Measurements from ENCODE around the gene RAVER1. TPM values are rescaled to one million over a fixed set of nuclear protein-coding genes. Genes with fewer than 3 reads are reported as not detected.

Gene RAVER1
- total and polyA plus RNA-seq, 2 of the 13 experiments (the other 11 are each of a cell fraction or from before 2014, with no cell fraction given) = 3.6 to 7.9 TPM

DNA sequence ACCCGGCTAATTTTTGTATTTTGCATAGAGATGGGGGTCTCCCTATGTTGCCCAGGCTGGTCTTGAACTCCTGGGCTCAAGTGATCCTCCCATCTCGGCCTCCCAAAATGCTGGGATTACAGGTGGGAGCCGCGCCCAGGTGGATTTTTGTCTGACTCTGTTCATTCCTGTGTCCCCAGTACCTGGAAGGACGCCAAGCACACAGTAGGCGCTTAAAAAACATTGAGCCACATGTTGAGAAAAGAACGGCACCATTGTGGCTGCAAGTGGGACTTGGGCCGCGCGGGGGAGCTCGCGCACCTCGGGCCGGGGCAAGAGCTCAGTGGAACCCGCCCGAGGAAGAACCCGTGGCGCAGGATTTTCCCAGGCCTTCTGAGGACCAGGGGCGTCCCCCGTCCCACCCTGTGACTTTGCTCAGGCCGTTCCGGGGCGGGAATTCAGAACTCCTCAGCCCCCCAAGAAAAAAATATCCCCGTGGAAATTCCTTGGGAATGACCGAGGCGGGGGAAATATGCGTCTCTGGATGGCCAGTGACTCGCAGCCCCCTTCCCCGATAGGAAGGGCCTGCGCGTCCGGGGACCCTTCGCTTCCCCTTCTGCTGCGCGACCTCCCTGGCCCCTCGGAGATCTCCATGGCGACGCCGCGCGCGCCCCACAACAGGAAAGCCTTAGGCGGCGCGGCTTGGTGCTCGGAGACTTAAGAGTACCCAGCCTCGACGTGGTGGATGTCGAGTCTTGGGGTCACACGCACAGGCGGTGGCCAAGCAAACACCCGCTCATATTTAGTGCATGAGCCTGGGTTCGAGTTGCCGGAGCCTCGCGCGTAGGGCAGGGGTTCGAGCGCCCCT, 63.8 kb downstream of the RAVER1 start (continued):
- no peak for TF ChIP-seq TEAD3 (CRISPR knock-in tag; optimal IDR thresholded peaks at IDR 0.05; ENCODE audit: borderline replicate concordance)
- no peak for TF ChIP-seq ZSCAN31 (CRISPR knock-in tag; IDR thresholded peaks at IDR 0.05; ENCODE audit: low read depth)
- TF ChIP-seq SMC3 (IDR thresholded peaks at IDR 0.05; ENCODE audit: low read length) = peak; percentile 35; the same call in 1 of the 2 replicates
- TF ChIP-seq TAF1 (CRISPR knock-in tag; IDR thresholded peaks at IDR 0.05) = no peak
- TF ChIP-seq ZNF276 (CRISPR knock-in tag; IDR thresholded peaks at IDR 0.05; ENCODE audit: low read depth) = no peak
- TF ChIP-seq TBP (CRISPR knock-in tag; IDR thresholded peaks at IDR 0.05) = no peak
- no peak for TF ChIP-seq PTBP1 (IDR thresholded peaks at IDR 0.05; ENCODE audit: low read depth, low read length, poor library complexity, severe bottlenecking)
- TF ChIP-seq, protein P1, sequence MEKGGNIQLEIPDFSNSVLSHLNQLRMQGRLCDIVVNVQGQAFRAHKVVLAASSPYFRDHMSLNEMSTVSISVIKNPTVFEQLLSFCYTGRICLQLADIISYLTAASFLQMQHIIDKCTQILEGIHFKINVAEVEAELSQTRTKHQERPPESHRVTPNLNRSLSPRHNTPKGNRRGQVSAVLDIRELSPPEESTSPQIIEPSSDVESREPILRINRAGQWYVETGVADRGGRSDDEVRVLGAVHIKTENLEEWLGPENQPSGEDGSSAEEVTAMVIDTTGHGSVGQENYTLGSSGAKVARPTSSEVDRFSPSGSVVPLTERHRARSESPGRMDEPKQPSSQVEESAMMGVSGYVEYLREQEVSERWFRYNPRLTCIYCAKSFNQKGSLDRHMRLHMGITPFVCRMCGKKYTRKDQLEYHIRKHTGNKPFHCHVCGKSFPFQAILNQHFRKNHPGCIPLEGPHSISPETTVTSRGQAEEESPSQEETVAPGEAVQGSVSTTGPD (CRISPR knock-in tag; IDR thresholded peaks at IDR 0.05) = no peak
- no peak for TF ChIP-seq SKI (IDR thresholded peaks at IDR 0.05; ENCODE audit: partially characterized antibody)
- peak; percentile 12; the same call in 1 of the 2 replicates for TF ChIP-seq ZNF782 (CRISPR knock-in tag; IDR thresholded peaks at IDR 0.05; ENCODE audit: borderline replicate concordance)
- TF ChIP-seq, protein P2, sequence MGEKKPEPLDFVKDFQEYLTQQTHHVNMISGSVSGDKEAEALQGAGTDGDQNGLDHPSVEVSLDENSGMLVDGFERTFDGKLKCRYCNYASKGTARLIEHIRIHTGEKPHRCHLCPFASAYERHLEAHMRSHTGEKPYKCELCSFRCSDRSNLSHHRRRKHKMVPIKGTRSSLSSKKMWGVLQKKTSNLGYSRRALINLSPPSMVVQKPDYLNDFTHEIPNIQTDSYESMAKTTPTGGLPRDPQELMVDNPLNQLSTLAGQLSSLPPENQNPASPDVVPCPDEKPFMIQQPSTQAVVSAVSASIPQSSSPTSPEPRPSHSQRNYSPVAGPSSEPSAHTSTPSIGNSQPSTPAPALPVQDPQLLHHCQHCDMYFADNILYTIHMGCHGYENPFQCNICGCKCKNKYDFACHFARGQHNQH (CRISPR knock-in tag; IDR thresholded peaks at IDR 0.05) = no peak
- TF ChIP-seq ELF1 (CRISPR knock-in tag; IDR thresholded peaks at IDR 0.05) = no peak
- TF ChIP-seq HMGXB4 (CRISPR knock-in tag; IDR thresholded peaks at IDR 0.05; ENCODE audit: borderline replicate concordance in 1 of 2, low read depth in 1 of 2) = peak; percentile 57 to 79; a peak in 2 of 4 replicates
- TF ChIP-seq ZFP41 (CRISPR knock-in tag; IDR thresholded peaks at IDR 0.05; ENCODE audit: borderline replicate concordance) = no peak
- TF ChIP-seq RBFOX2 (IDR thresholded peaks at IDR 0.05; ENCODE audit: low read depth, low read length) = no peak
- no peak; the same call in 1 of the 2 replicates for TF ChIP-seq ZNF274 (CRISPR knock-in tag; IDR thresholded peaks at IDR 0.05)
- TF ChIP-seq ZNF331 (CRISPR knock-in tag; IDR thresholded peaks at IDR 0.05) = no peak
- no peak for TF ChIP-seq ATF7 (IDR thresholded peaks at IDR 0.05)
- no peak for TF ChIP-seq ATF7 (CRISPR knock-in tag; IDR thresholded peaks at IDR 0.05)
- TF ChIP-seq ATF2 (CRISPR knock-in tag; IDR thresholded peaks at IDR 0.05) = no peak; the same call in 1 of the 2 replicates
- TF ChIP-seq KAT8 (CRISPR knock-in tag; IDR thresholded peaks at IDR 0.05) = no peak

Data from HepG2 (cell line).